SIG-M5 treated with dmso at 0.1 percent for 504 hours (cell line): ENCODE results near the gene DRD2.

Experiments
- DNase-seq: peaks from one replicate; lab custom pipeline; 2025; ENCODE audit not compliant: unreplicated experiment; lab: John Stamatoyannopoulos, UW

The DRD2 gene

DNA sequence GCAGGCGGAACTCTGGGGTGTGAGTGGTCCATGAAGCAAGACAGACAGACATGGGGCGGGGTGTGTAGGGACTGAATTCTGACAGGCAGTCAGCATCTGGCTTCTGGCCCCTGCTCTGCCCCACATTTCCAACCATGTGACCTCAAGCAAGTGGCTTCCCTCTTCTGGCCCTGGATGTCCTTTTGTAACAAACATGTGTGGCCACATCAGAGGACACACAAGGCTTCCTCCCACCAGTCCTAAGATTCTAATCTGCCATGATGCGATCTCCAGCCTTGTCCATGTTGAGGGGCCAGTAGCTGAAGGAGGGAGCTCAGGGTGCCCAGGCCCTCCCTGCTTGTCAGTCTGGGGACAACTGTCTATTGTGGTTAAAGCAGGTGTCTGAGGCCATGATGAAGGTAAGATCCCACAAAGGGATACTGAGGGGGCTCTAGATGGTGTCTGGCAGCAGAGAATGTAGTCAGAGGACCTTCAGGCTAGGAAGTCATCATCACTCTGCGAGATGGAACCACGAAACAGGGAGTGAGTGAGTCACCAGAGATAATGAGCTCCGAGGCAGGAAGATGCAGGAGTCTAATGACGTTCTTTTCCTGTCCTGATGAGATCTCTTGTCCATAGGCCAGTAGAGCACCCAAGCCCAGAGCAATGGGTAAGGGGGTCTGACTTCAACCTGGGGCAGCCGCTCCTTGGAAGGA lies 27.4 kb downstream of the DRD2 start:
- DNase-seq: no peak

- DNase-seq: no peak
Observed at GRCh38 chr11:113446938-113447337, 28.3 kb downstream of the DRD2 start.

GRCh38 chr11:113446112-113446511 lies 29.1 kb downstream of the DRD2 start:
- no peak for DNase-seq

DNA sequence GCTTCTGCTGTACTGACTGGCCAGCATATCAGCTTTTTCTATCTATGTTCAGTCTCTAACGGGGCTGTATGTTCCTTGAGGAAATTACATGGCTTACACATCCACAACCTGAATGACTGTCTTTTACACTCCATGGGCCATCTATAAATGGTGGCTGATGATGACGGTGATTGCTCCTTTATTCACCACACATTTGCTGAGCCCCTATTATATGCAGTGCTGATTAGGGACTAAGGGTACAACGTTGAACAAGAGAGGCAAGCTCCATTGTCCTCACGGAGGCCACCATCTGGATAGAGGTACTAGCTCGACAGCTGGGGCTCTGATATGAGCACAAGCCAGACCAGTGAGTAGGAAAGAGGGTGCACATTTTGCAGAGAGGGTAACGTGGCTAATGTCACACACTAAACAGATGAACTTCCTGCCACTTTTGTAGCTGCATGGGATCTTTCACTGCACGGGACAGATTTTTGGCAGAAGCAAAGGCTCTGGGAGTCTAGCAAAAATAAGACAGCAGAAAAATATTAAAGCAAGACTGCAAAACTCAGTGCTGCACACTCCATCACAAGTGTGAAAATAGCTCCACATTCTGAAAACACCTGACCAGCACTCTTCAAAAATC lies 30.6 kb downstream of the DRD2 start:
- no peak for DNase-seq

- no peak for DNase-seq
Observed at GRCh38 chr11:113440816-113441215, 34.4 kb downstream of the DRD2 start.

- DNase-seq: no peak
Observed at GRCh38 chr11:113436672-113437252, 38.4 kb downstream of the DRD2 start.

DNA sequence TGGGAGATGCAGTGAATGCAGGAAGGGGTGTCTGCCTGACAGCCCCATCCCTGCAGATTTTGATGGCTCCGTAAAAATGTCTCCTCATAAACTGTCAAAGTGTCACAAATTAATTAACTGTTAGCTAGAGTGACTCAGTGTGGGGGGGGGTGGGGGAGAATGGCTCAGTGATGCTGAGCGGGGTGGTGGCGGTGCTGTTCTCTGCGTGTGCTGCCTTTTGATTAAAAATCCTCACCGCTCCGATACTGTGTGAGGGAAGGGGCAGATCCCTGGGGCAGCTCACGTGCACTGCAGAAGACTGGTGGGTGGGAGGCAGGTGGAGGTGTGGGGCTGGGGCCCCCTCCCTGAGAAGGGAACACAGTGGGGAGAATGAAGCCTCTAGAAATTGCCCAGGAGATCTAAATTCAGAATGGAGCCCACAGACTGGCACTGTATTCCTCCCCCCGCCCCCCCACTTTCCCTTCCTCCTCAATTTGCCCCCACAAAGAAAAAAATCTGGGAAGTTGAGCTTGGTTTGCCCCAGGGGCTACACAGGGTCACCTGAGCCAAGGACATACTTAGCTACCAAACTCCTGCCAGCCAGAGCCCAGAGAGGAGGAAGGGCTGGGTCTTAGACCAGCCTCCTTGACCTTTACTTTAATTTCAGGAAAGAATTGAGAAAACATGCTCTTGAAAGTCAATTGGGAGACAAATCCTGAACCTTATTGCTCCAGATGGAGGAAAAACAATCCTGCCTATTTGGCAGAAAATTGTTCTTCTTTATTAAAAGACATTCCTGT lies 39.8 kb downstream of the DRD2 start:
- DNase-seq: no peak

DNA sequence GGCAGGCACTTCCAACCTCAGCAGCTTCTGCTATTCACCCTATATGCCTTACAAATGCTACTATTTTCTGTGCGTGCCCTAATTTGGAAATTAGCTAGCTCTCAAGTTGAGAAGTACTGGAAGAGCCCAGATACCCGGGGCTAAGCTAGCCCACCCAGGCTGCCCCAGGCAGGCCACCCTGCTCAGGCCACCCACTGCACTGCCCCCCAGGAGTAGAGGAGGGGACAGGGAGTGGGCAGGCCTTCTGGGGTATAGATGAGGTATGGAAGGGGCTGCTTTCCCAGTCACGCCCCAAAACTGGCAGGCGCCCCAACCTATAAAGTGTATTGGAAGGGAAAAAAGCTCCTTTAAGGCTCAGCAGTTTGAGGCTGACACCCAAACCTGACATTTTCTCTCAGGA lies 43.5 kb downstream of the DRD2 start:
- no peak for DNase-seq

- DNase-seq: no peak
Observed at GRCh38 chr11:113426686-113427085, 48.5 kb downstream of the DRD2 start.

DNA sequence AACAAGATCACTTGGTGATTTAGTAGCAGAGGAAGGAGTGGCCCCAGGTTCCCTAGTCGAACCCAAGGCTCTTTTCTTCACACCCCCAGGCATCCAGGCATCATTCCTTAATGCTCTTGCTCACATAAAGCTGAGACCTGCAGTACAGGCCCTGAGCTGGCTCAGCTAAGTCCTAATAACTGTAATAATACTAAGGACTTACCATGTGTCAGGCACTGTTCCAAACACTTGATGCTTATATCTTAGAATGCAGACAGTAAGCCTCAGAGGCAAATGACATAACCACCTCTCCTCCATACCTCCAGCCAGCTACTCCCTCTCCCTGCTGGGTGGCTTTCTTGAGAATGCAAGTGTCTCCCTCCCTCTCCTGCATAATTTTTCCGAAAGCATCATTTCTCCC lies 54.4 kb downstream of the DRD2 start:
- DNase-seq: no peak

DNA sequence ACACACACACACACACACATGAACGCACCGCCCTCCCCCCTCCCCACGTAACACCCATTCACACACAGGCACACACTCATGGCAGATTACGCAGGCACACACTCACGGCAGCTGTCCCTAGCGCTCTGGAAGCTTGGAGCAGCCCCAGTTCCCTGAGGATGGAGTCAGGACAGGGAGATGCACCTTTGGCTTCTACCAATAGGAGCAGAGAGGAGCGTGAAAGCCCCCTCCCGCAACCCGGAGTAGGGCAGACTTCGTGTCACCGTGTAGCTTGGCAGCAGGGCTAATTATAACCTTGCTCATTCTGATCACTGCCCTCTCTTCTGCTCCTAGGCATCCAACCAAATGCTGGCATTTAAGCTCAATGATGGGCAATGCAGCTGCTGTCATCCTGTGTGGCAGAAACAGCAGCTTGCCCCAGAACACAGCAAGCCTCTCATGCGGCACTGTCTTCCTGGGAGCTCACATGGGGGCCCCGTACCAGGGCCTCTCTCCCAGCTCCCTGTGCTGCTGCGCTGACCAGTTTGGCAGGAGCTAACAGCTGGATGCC lies 55.7 kb downstream of the DRD2 start:
- no peak for DNase-seq

DNA sequence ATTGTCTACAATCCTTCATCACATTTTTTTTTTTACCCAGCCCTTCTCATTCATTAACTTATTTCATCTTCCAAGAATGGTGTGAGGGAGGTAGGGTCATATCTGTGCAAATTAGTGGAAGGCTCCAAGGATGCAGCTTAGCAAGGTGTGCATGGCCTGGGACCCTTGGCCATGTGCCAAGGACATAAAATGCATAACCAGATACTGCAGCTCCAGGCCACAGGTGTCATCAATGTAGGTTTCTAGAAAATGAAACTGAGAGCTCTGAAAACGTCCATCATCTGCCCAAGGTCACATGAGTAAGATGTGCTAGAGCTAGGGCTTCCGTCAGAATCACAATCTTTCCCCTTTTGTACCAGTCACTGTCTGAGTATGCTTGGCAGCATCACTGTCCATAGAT lies 57.8 kb downstream of the DRD2 start:
- DNase-seq: no peak

GRCh38 chr11:113415343-113415742 lies 59.9 kb downstream of the DRD2 start:
- no peak for DNase-seq

DNA sequence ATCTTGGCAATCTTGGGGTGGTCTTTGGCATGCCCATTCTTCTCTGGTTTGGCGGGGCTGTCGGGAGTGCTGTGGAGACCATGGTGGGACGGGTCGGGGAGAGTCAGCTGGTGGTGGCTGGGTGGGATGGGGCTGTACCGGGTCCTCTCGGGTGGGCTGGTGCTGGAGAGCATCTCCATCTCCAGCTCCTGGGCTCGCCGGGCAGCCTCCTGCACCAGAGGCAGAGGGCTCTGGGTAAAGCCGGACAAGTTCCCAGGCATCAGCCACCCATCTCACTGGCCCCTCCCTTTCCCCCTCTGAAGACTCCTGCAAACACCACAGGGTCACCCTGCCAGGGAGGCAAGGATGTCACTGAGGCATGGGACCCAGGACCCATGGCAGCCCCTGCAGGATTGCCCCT lies 62.5 kb downstream of the DRD2 start:
- no peak for DNase-seq

DNA sequence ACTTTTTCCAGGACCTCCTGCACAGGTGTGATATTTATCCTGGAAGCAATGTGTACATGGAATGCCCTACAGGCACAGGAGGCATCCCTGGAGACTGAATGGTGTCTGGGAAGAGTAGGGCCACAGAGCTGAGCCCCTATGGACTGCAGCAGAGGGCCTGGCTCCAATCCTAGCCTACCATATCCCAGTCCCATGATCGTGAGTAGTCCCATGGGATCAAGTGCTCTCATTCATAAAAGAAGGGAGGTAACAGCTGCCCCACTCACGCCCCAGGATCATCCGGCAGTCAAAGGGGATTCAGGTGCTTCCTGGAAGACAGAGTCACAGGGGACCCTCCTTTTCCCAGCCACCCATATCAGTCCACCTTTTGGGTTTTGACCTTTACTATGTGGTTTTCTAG lies 63.7 kb downstream of the DRD2 start:
- no peak for DNase-seq

DNA sequence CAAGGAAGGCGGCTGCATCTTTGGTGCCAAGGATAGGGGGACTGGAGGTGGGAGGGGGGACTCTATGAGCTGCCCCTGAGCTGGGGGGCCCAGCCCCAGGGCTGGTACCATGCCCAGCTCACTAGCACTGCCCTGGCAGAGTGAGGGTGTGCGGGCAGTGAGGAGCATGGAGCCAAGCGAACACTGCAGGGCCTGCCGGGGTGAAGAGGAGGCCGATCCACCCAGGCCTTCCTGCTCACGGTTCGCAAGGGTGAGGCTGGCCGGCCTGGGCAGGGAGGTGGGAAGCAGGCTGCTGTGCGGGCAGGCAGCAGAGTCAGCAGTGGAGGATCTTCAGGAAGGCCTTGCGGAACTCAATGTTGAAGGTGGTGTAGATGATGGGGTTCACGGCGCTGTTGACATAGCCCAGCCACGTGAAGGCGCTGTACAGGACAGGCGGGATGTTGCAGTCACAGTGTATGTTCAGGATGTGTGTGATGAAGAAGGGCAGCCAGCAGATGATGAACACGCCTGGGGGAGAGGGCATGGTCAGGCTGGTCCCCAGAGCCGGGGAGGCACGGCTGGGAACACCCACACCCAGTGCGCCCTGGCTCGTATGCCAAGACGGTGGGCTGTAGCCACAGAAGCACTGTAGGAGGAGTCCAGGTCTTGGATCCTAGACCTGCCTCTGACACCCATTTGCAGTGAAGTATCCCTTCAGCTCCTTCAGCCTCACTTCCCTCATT lies 64.6 kb downstream of the DRD2 start:
- DNase-seq: no peak

DNA sequence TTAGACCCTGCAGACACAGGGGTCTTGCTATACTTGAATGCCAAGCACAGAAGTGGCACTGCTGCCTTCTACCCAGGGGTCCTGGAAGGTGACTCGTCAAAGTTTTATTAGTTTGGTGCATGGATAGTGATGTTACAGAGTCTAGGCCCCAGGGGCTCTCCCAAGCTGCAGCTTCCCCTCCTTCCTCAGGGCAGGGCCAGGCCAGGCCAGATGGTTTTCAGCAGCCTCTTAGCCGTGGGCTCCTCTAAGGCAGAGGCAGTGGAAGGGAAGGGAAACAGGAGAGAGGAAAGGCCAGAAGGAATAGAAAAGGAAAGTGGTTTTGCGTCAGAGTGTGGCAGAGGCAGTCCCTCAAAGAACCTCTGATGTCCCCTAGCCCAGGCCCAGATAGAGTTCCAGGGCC lies 65.7 kb downstream of the DRD2 start:
- DNase-seq: no peak

DNA sequence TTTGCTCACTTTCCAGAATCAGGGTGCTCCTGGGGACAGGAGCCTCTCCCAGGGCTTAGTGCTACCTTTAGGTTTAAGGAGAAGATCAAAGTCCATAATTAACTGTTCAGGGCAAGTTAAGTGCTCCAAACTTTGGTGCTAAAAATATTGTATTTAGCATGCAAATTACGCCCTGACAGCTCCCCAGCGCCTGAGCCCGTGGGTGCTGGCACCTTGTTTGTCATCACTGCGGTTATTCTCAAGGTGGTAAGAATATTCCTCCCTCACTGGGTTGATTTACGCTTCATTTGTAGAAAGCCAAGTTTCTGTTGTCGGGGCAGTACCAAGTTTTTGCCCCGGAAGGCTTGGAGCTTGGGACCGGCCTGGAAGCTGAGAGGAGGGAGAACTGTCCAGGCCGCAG lies 66.3 kb downstream of the DRD2 start:
- no peak for DNase-seq

GRCh38 chr11:113408206-113408605 lies 67.0 kb downstream of the DRD2 start:
- no peak for DNase-seq

GRCh38 chr11:113407163-113407562 lies 68.0 kb downstream of the DRD2 start:
- DNase-seq: no peak
